ENCODE data around the gene ZCCHC7. TPM values are rescaled to one million over a fixed set of nuclear protein-coding genes. Genes with fewer than 3 reads are reported as not detected.

ZCCHC7 gene
- polyA plus RNA-seq, 1 donor from 2014 or later = 10.9 TPM

DNA sequence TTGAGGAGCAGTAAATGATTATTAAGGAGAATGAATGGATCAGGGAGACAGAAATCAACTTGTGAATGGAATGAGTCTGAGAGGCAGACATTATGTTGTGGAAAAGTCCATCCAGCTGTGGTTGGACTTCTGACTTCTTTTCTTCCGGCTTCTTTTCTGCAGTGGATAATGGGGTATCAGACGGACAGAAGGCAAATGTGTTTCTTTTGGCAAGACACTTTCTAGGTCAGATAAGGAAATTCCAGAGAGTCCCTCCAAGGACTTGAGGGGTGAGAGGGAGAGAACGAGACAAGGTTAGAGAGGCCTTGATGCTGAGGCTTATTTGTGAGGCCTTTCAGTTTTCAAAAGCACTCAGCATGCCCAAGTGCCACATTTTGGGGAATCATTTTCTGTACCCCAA is 285.0 kb downstream of the ZCCHC7 start:
- no peaks in the 10 kb centered on the region for H3K27me3 ChIP-seq (ENCODE audit: insufficient read depth, low read depth, low read length)
- no peak overlapping the region for H2AFZ ChIP-seq (ENCODE audit: low read depth, low read length)
- H3K4me2 ChIP-seq (ENCODE audit: low read length) = no peak overlapping the region
- H3K4me3 ChIP-seq (ENCODE audit: low read length) = no peak overlapping the region
- no peak overlapping the region for H3K27ac ChIP-seq (ENCODE audit: low read length)
- H3K9me2 ChIP-seq (ENCODE audit: insufficient read depth, low read length) = no peaks in the 10 kb centered on the region
- no peak overlapping the region for H3K9ac ChIP-seq (ENCODE audit: low read length)
- H3K9me3 ChIP-seq (ENCODE audit: low read length) = no peaks in the 10 kb centered on the region
- no peaks in the 10 kb centered on the region for H3K36me3 ChIP-seq (ENCODE audit: insufficient read depth, low read length)
- no peaks in the 10 kb centered on the region for H3K79me2 ChIP-seq (replicated peaks; ENCODE audit: insufficient read depth, low read length)
- no peaks in the 10 kb centered on the region for H4K20me1 ChIP-seq (ENCODE audit: insufficient read depth)
- no peaks in the 10 kb centered on the region for H3F3A ChIP-seq (ENCODE audit: insufficient read depth, low read length, poor library complexity, severe bottlenecking)
- TF ChIP-seq REST (IDR thresholded peaks at IDR 0.05; ENCODE audit: borderline replicate concordance) = no peak
- TF ChIP-seq RAD21 (conservative IDR thresholded peaks at IDR 0.05) = no peak
- TF ChIP-seq POLR2AphosphoS5 (IDR thresholded peaks at IDR 0.05) = no peak
- TF ChIP-seq CTCF (IDR thresholded peaks at IDR 0.05; ENCODE audit: poor library complexity, severe bottlenecking) = no peak
- no peak for TF ChIP-seq EP300 (conservative IDR thresholded peaks at IDR 0.05; ENCODE audit: poor library complexity, severe bottlenecking)
- TF ChIP-seq MXI1 (conservative IDR thresholded peaks at IDR 0.05; ENCODE audit: poor library complexity, severe bottlenecking) = no peak
- no peak for TF ChIP-seq SMC3 (conservative IDR thresholded peaks at IDR 0.05; ENCODE audit: poor library complexity)
- TF ChIP-seq EZH2 (IDR thresholded peaks at IDR 0.05; ENCODE audit: borderline replicate concordance, insufficient read depth, low read length, poor library complexity, severe bottlenecking) = no peak
- no peak for TF ChIP-seq TAF1 (IDR thresholded peaks at IDR 0.05; ENCODE audit: low read depth)

GRCh38 chr9:37405764-37406380 is 285.5 kb downstream of the ZCCHC7 start:
- Histone ChIP-seq H4K20me1 (ENCODE audit: insufficient read depth) (no peaks in the 10 kb centered on the region), H3K9ac (ENCODE audit: low read length) (no peak overlapping the region), H3K27ac (ENCODE audit: low read length) (no peak overlapping the region), H3K36me3 (ENCODE audit: insufficient read depth, low read length) (no peaks in the 10 kb centered on the region), H3K27me3 (ENCODE audit: insufficient read depth, low read depth, low read length) (no peaks in the 10 kb centered on the region), H3K4me3 (ENCODE audit: low read length) (no peak overlapping the region), H3F3A (ENCODE audit: insufficient read depth, low read length, poor library complexity, severe bottlenecking) (no peaks in the 10 kb centered on the region), H3K9me2 (ENCODE audit: insufficient read depth, low read length) (no peaks in the 10 kb centered on the region), H3K4me2 (ENCODE audit: low read length) (no peak overlapping the region), H3K9me3 (ENCODE audit: low read length) (no peaks in the 10 kb centered on the region), H3K79me2 (replicated peaks; ENCODE audit: insufficient read depth, low read length) (no peaks in the 10 kb centered on the region), H2AFZ (ENCODE audit: low read depth, low read length) (no peak overlapping the region)
- TF ChIP-seq MXI1 (conservative IDR thresholded peaks at IDR 0.05; ENCODE audit: poor library complexity, severe bottlenecking) = no peak
- no peak for TF ChIP-seq REST (IDR thresholded peaks at IDR 0.05; ENCODE audit: borderline replicate concordance)
- TF ChIP-seq SMC3 (conservative IDR thresholded peaks at IDR 0.05; ENCODE audit: poor library complexity) = no peak
- no peak for TF ChIP-seq EZH2 (IDR thresholded peaks at IDR 0.05; ENCODE audit: borderline replicate concordance, insufficient read depth, low read length, poor library complexity, severe bottlenecking)
- TF ChIP-seq CTCF (IDR thresholded peaks at IDR 0.05; ENCODE audit: poor library complexity, severe bottlenecking) = no peak
- no peak for TF ChIP-seq RAD21 (conservative IDR thresholded peaks at IDR 0.05)
- no peak for TF ChIP-seq EP300 (conservative IDR thresholded peaks at IDR 0.05; ENCODE audit: poor library complexity, severe bottlenecking)
- no peak for TF ChIP-seq TAF1 (IDR thresholded peaks at IDR 0.05; ENCODE audit: low read depth)
- no peak for TF ChIP-seq POLR2AphosphoS5 (IDR thresholded peaks at IDR 0.05)

Data from neural cell (in vitro differentiated cells).